OCI-M2 (cell line): ENCODE data around the gene DUS2.
"Not testable (repeated sequence)": the region's sequence is repeated elsewhere in the genome, so short reads cannot be mapped to it uniquely, and the experiment has no call there.

ENCODE experiments used
- DNase-seq: peaks from one replicate; lab custom pipeline; 2025; ENCODE audit not compliant: unreplicated experiment; lab: John Stamatoyannopoulos, UW

DUS2 gene

GRCh38 chr16:68117884-68118283, 94.8 kb downstream of the DUS2 start:
- DNase-seq: no peak

- not testable (repeated sequence) for DNase-seq
Measured at GRCh38 chr16:68118954-68119353, 95.9 kb downstream of the DUS2 start.

- not testable (repeated sequence) for DNase-seq
Measured at GRCh38 chr16:68120496-68120895, 97.4 kb downstream of the DUS2 start.

- no peak for DNase-seq
Measured at GRCh38 chr16:68126395-68126794, 103.3 kb downstream of the DUS2 start.

GRCh38 chr16:68128577-68129305, 105.7 kb downstream of the DUS2 start:
- DNase-seq: no peak
